Gastrocnemius medialis (tissue), 4 donors: ENCODE results near the gene GPAT2. TPM values are rescaled to one million over a fixed set of nuclear protein-coding genes. Genes with fewer than 3 reads are reported as not detected.
"Not testable (repeated sequence)": the region's sequence is repeated elsewhere in the genome, so short reads cannot be mapped to it uniquely, and the experiment has no call there.

Source experiments
- ATAC-seq, 2 donors: fragments of 150-250 bp; one replicate each; pipeline ENCODE4 v1.9.1; 2016
- DNase-seq, 2 donors: peaks; one replicate each; pipeline ENCODE4 v3.0.0-alpha.2; 2019
- H3K27ac ChIP-seq, 4 donors: fragments of 200-600 bp; sonication (generic); 1 replicate in 1 of 4; 2 replicates in 3 of 4; pipeline ENCODE4 v1.5.1; 2016 to 2018; ENCODE audit warnings: mild to moderate bottlenecking in 2 of 4, moderate library complexity in 1 of 4
- H3K27me3 ChIP-seq, 3 donors: fragments of 200-600 bp; sonication (generic) in 2 of 3; 1 replicate in 1 of 3; 2 replicates in 2 of 3; pipeline versions ENCODE4 v1.5.1 to v1.6.0; 2016 to 2019; ENCODE audit warnings: mild to moderate bottlenecking in 1 of 3, moderate library complexity in 1 of 3
- H3K36me3 ChIP-seq, 2 donors: fragments of 200-600 bp; sonication (generic) in 1 of 2; one replicate each; pipeline ENCODE4 v1.5.1; 2017 to 2018
- H3K4me1 ChIP-seq, 2 donors: fragments of 200-600 bp; sonication (generic) in 1 of 2; one replicate each; pipeline ENCODE4 v1.5.1; 2016 to 2017; ENCODE audit warnings: mild to moderate bottlenecking in 2 of 2
- H3K4me3 ChIP-seq, 4 donors: fragments of 200-600 bp; sonication (generic) in 3 of 4; 1 replicate in 1 of 4; 2 replicates in 3 of 4; pipeline ENCODE4 v1.5.1; 2016 to 2019; ENCODE audit warnings: mild to moderate bottlenecking in 2 of 4
- H3K9me3 ChIP-seq, 3 donors: fragments of 200-600 bp; sonication (generic) in 2 of 3; 1 replicate in 1 of 3; 2 replicates in 2 of 3; pipeline ENCODE4 v1.5.1; 2016 to 2019
- POLR2A ChIP-seq, 2 donors: fragments of 450-650 bp; IDR thresholded peaks; one replicate each; pipeline ENCODE4 v1.6.1; 2017; ENCODE audit warnings: antibody characterized with exemption in 2 of 2, mild to moderate bottlenecking in 2 of 2, moderate library complexity in 2 of 2
- in situ Hi-C, 4 donors: fragments of 200-750 bp; cut with MboI; loops; one replicate each; pipeline versions ENCODE4 v1.15.0 to v1.8.0; 2017; ENCODE audit warnings: low sequenced_read_pairs in 4 of 4
- intact Hi-C: fragments of 100-400 bp; cut with DNase I; formaldehyde crosslinking; loops from one replicate; pipeline ENCODE4 v1.15.1; 2023; ENCODE audit warnings: low total_unique reads
- total RNA-seq, 4 donors: library from RNA; depleted of rRNA; stranded (reverse); fragments of >200 nt; gene quantifications; one replicate each; pipeline versions ENCODE4 v1.1.0 to v1.2.3, GENCODE V29; 2016
- TF ChIP-seq, protein P1 (sequence below), 5 experiments: fragments of 450-650 bp in 3 of 5; fragments of 200-600 bp in 2 of 5; sonication (generic) in 2 of 5; IDR thresholded peaks in 4 of 5; conservative IDR thresholded peaks in 1 of 5; 1 replicate in 4 of 5; 2 replicates in 1 of 5; pipeline ENCODE4 v1.5.1; 2016 to 2019; ENCODE audit warnings: antibody characterized with exemption in 5 of 5, mild to moderate bottlenecking in 3 of 5, moderate library complexity in 3 of 5

The GPAT2 gene
- total RNA-seq, 4 donors from 2014 or later, result 1.1 to 8.2 (median 4.9) TPM

DNA sequence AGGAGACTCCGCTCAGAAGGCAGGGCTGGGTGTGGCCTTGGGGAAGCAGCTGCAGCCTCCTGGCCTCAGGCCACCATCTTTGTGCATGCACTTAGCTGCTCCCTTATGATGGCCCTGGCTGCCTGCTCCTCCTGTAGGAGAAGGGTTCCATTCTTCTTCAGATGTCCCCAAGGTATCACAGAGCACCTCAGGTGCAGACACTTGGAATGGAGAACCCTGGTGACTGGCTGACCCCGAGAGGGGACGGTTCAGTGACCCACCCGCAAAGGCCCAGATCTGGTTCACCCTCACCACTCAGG is 9.6 kb downstream of the GPAT2 start:
- Histone ChIP-seq H3K4me3 (peak overlapping the region in 1 of 4 donors; percentile 28), H3K4me1 (no peaks in the 10 kb centered on the region), H3K36me3 (no peaks in the 10 kb centered on the region), H3K27ac (peak overlapping the region in 1 of 4 donors; percentile 28), H3K9me3 (no peaks in the 10 kb centered on the region), H3K27me3 (no peaks in the 10 kb centered on the region)
- intact Hi-C loops (loop anchor here (10.0 kb wide), 3 partner anchors 150 to 480 kb away; partner anchors contain the start of genes CIAO1, NEURL3 and TMEM127), in situ Hi-C loops (loop anchor here in 1 of 4 donors (10.0 kb wide), 1 partner anchor 150 kb away; no protein-coding TSS in a partner anchor)
- TF ChIP-seq POLR2A (IDR thresholded peaks at IDR 0.05), result no peak
- TF ChIP-seq, protein P1, sequence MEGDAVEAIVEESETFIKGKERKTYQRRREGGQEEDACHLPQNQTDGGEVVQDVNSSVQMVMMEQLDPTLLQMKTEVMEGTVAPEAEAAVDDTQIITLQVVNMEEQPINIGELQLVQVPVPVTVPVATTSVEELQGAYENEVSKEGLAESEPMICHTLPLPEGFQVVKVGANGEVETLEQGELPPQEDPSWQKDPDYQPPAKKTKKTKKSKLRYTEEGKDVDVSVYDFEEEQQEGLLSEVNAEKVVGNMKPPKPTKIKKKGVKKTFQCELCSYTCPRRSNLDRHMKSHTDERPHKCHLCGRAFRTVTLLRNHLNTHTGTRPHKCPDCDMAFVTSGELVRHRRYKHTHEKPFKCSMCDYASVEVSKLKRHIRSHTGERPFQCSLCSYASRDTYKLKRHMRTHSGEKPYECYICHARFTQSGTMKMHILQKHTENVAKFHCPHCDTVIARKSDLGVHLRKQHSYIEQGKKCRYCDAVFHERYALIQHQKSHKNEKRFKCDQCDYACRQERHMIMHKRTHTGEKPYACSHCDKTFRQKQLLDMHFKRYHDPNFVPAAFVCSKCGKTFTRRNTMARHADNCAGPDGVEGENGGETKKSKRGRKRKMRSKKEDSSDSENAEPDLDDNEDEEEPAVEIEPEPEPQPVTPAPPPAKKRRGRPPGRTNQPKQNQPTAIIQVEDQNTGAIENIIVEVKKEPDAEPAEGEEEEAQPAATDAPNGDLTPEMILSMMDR (IDR thresholded peaks at IDR 0.05 in 4 of 5, conservative IDR thresholded peaks at IDR 0.05 in 1 of 5), result no peak
- no peak for DNase-seq
- ATAC-seq, result no peak

DNA sequence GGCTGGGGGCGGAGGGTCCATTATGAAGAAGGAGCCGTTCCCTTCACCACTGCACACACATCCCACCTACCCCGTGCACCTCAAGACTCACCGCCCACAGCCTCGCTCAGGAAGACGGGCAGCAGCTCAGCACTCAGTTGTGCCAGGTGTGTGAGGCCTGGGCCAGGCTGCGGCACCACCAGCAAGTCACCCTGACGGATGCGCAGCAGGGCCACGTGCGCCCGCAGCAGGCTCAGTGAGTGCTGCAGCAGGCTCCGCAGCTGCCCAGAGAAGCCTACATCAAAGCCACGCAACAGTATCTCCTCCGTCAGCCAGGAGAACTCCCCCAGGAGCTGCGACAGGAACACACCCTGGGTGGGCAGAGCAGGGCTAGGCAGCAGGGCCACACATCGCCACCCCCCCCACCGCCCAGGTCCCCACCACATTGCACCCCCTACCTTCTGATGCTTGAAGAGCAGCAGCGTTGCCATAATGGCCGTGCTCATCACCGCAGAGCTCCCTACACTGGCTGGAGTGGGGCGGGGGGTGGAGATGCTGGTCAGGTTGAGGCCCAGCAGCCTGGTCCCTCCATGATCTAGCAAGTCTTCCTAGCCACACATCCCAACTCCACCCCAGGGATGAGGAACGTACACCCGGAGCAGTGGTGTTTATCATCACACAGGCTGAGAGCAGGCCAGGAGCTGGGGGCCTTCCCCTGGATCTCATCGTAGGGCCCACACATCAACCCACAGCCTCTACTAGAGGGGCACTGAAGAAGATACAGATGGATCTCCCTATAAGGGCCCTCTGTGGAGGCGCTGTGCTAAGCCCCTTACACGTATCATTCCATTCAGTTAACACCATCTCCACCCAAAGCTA is 10.2 kb downstream of the GPAT2 start:
- intact Hi-C loops, result loop anchor here (10.0 kb wide), 3 partner anchors 150 to 480 kb away; partner anchors contain the start of genes CIAO1, NEURL3 and TMEM127
- DNase-seq (no peak), ATAC-seq (no peak)
- no peaks in the 10 kb centered on the region for H3K27me3 ChIP-seq
- H3K4me3 ChIP-seq, result peak overlapping the region in 1 of 4 donors; percentile 28
- H3K36me3 ChIP-seq, result no peaks in the 10 kb centered on the region
- H3K9me3 ChIP-seq, result no peaks in the 10 kb centered on the region
- peak overlapping the region in 1 of 4 donors; percentile 28 for H3K27ac ChIP-seq
- TF ChIP-seq, protein P1 (IDR thresholded peaks at IDR 0.05 in 4 of 5, conservative IDR thresholded peaks at IDR 0.05 in 1 of 5), result no peak
- TF ChIP-seq POLR2A (IDR thresholded peaks at IDR 0.05), result no peak
- in situ Hi-C loops, result loop anchor here (10.0 to 25.0 kb wide), 4 partner anchors 88 to 488 kb away; partner anchors contain the start of genes NEURL3 (in 3 of the 4), ADRA2B (in 2 of the 4), CIAO1 (in 1 of the 4) and TMEM127 (in 1 of the 4)
- H3K4me1 ChIP-seq, result peaks cover 0 to 1% of the 10 kb centered on the region in 2 donors

DNA sequence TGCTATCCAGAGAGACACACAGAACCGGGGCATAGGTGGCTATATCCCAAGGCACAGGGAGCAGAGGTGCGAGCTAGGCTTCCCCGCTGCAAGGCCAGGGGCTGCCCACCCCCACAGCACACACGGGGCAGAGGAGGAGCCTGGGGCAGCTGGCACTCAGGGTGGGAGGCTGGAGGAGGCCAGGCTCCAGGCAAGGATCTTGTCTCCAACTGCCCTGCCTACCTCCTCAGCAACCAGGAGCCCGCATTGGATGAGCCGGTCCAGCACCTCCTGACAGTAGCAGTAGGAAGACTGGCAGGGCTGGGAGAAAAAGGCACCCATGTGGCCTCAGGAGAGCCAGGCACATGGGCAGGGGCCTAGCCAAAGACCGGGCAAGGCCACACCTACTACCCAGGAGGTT is 11.0 kb downstream of the GPAT2 start:
- DNase-seq, H3K36me3 ChIP-seq, H3K27ac ChIP-seq, H3K27me3 ChIP-seq, H3K4me1 ChIP-seq, H3K4me3 ChIP-seq, H3K9me3 ChIP-seq, ATAC-seq: not testable (repeated sequence)
- intact Hi-C loops, result loop anchor here (10.0 kb wide), 3 partner anchors 151 to 481 kb away; partner anchors contain the start of genes CIAO1, NEURL3 and TMEM127
- in situ Hi-C loops, result loop anchor here (10.0 to 25.0 kb wide), 4 partner anchors 89 to 489 kb away; partner anchors contain the start of genes NEURL3 (in 3 of the 4), ADRA2B (in 2 of the 4), CIAO1 (in 1 of the 4) and TMEM127 (in 1 of the 4)

DNA sequence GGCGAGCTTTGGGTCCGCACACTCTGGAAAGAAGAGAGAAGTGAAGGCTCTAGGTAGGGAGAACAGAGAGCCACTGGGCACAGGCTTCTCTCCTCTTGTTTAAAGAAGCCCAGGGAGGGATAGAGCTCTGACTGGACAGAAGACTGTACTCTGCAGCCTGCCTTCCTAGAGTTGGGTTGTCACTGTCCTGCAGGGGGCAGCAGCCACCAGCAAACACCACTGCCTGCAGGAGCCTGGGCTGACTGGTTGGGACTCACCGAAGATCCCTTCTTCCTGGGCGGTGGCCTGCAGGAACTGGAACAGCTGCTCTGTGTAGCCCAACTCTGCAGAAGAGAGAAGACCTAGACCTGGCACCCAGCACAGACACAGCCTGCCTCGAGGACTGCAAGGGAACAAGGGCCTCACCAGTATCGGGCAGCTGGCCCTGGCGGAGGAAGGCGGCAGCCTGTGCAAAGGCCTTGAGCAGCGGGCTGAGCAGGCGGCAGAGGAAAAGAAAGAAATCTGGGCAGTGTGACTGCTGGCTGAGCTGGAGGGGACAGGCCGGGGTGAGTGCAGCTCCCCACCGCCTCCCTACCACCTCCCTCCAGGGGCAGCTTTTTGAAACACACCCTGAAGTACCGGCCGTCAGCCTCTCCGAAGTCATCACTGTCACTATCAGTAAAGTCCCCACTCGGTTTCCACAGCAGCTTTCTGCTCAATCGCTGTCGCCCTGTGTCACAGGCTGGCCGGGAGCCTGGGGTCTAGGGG is 11.8 kb downstream of the GPAT2 start:
- ATAC-seq (peak; percentile 75 to 90), DNase-seq (peak; percentile 59 to 76)
- not testable (repeated sequence) for H3K4me3 ChIP-seq, H3K4me1 ChIP-seq, H3K9me3 ChIP-seq, H3K27me3 ChIP-seq, H3K36me3 ChIP-seq
- peak overlapping the region in 1 of 4 donors; percentile 18 for H3K27ac ChIP-seq
- intact Hi-C loops, result loop anchor here (10.0 kb wide), 3 partner anchors 152 to 482 kb away; partner anchors contain the start of genes CIAO1, NEURL3 and TMEM127
- in situ Hi-C loops, result loop anchor here (10.0 to 25.0 kb wide), 4 partner anchors 89 to 489 kb away; partner anchors contain the start of genes NEURL3 (in 3 of the 4), ADRA2B (in 2 of the 4), CIAO1 (in 1 of the 4) and TMEM127 (in 1 of the 4)
- TF ChIP-seq, protein P1 (IDR thresholded peaks at IDR 0.05 in 4 of 5, conservative IDR thresholded peaks at IDR 0.05 in 1 of 5), result peak; percentile 71 to 84 (median 76)

DNA sequence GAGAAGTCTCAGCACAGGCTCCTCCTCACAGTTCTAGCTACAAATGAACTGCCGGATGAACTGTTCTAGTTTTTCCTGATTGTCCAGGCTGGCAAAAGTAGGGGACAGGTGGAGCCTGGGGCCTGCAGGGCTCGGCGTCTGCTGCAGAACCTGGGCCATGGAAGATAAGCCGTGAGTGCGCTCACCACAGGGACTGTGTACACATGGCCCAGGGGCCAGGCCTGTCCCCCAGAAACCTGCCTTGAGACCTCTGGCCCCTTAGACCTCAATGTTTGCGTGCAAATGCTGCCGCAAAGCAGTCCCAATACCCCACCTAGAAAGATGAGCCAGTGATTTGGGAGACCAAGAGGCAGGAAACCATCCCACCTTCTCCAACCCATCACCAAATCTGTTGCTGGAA is 12.6 kb downstream of the GPAT2 start:
- in situ Hi-C loops, result loop anchor here (10.0 to 25.0 kb wide), 4 partner anchors 90 to 490 kb away; partner anchors contain the start of genes NEURL3 (in 3 of the 4), ADRA2B (in 2 of the 4), CIAO1 (in 1 of the 4) and TMEM127 (in 1 of the 4)

DNA sequence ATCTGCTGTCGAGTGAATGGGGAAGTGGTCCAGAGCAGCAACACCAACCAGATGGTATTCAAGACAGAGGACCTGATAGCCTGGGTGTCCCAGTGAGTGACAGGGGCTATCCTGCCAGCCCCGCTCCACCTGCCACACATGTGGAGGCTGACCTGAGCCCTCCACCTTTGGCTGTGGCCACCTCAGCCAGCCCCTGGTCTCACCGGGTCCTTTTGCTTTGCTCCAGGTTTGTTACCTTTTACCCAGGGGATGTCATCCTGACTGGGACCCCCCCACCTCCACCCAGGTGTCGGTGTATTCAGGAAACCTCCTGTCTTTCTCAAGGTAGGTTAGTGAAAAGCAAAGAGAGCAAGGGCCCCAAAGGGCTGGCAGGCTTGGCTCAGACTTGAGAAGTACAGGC is 13.6 kb downstream of the GPAT2 start:
- not testable (repeated sequence) for DNase-seq, H3K4me3 ChIP-seq, H3K27me3 ChIP-seq, H3K27ac ChIP-seq, ATAC-seq, H3K9me3 ChIP-seq, H3K4me1 ChIP-seq, H3K36me3 ChIP-seq
- intact Hi-C loops (loop anchor here (10.0 kb wide), 3 partner anchors 154 to 484 kb away; partner anchors contain the start of genes CIAO1, NEURL3 and TMEM127), in situ Hi-C loops (loop anchor here (10.0 to 25.0 kb wide), 4 partner anchors 91 to 491 kb away; partner anchors contain the start of genes NEURL3 (in 3 of the 4), ADRA2B (in 2 of the 4), CIAO1 (in 1 of the 4) and TMEM127 (in 1 of the 4))

More for the DNA sequence above, 12.6 kb downstream of the GPAT2 start:
- intact Hi-C loops, result loop anchor here (10.0 kb wide), 3 partner anchors 153 to 483 kb away; partner anchors contain the start of genes CIAO1, NEURL3 and TMEM127
- not testable (repeated sequence) for H3K4me3 ChIP-seq, DNase-seq, H3K36me3 ChIP-seq, H3K27me3 ChIP-seq, ATAC-seq, H3K4me1 ChIP-seq, H3K27ac ChIP-seq, H3K9me3 ChIP-seq

DNA sequence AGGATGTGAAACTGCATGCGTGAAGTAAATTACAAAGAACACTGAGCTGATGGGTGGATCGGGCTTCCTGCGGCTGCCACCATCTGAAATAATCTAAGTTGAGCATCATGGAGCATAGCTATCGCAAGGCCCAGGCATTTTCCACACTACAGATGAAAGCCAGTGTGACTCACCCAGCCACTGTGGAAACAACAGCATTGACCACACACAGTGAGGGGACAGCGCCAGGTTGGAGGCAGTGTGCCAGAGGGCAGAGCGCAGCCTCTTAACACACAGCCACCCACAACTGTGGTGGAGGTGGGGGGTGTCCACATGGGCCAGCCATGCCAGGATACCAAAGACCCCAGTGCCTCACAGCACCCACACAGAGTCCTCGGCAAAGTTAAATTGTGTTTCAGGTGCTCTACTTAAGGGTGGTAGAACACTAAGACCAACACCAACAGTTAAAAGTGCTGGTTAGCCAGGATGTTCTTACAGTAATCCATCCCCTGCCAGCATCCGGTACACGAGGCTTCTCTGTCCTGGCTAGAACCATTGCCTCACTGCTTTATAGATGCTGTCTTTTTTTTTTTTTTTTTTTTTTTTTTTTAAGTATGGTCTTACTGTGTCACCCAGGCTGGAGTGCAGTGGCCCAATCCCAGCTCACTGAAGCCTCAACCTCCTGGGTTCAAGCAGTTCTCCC is 14.7 kb downstream of the GPAT2 start:
- not testable (repeated sequence) for H3K36me3 ChIP-seq, DNase-seq, H3K27ac ChIP-seq, H3K4me3 ChIP-seq, H3K4me1 ChIP-seq, H3K9me3 ChIP-seq, H3K27me3 ChIP-seq
- intact Hi-C loops, result loop anchor here (10.0 kb wide), 3 partner anchors 155 to 485 kb away; partner anchors contain the start of genes CIAO1, NEURL3 and TMEM127
- ATAC-seq, result peak in 1 of 2 donors; percentile 62
- in situ Hi-C loops, result loop anchor here (10.0 to 25.0 kb wide), 4 partner anchors 92 to 492 kb away; partner anchors contain the start of genes NEURL3 (in 3 of the 4), ADRA2B (in 2 of the 4), CIAO1 (in 1 of the 4) and TMEM127 (in 1 of the 4)
